Measurements from ENCODE around the gene MFSD1. TPM values are rescaled to one million over a fixed set of nuclear protein-coding genes. Genes with fewer than 3 reads are reported as not detected.

Gene MFSD1
- total RNA-seq, 1 donor from 2014 or later = 26.6 TPM

- Mint-ChIP-seq H3K36me3 (ENCODE audit: unreplicated experiment) (no peaks in the 10 kb centered on the region), H3K4me3 (ENCODE audit: unreplicated experiment) (no peak overlapping the region), H3K4me1 (ENCODE audit: low read depth, unreplicated experiment) (no peaks in the 10 kb centered on the region), H3K27ac (ENCODE audit: unreplicated experiment) (no peak overlapping the region), H3K27me3 (ENCODE audit: unreplicated experiment) (peaks cover 5% of the 10 kb centered on the region), H3K9me3 (ENCODE audit: unreplicated experiment) (no peaks in the 10 kb centered on the region)
- no peak for TF ChIP-seq CTCF (IDR thresholded peaks at IDR 0.05; ENCODE audit: partially characterized antibody, unreplicated experiment)
- DNase-seq = no peak
Measured at GRCh38 chr3:158794206-158794605, 7.6 kb upstream of the MFSD1 start.

- DNase-seq = no peak
- H3K27ac Mint-ChIP-seq (ENCODE audit: unreplicated experiment) = no peak overlapping the region
- H3K4me1 Mint-ChIP-seq (ENCODE audit: low read depth, unreplicated experiment) = no peaks in the 10 kb centered on the region
- peaks cover 8% of the 10 kb centered on the region for H3K27me3 Mint-ChIP-seq (ENCODE audit: unreplicated experiment)
- no peak overlapping the region for H3K4me3 Mint-ChIP-seq (ENCODE audit: unreplicated experiment)
- H3K9me3 Mint-ChIP-seq (ENCODE audit: unreplicated experiment) = no peaks in the 10 kb centered on the region
- peak; percentile 79 for TF ChIP-seq CTCF (IDR thresholded peaks at IDR 0.05; ENCODE audit: partially characterized antibody, unreplicated experiment)
- no peaks in the 10 kb centered on the region for H3K36me3 Mint-ChIP-seq (ENCODE audit: unreplicated experiment)
Measured at GRCh38 chr3:158794936-158795518, 6.8 kb upstream of the MFSD1 start.

- no peak for TF ChIP-seq CTCF (IDR thresholded peaks at IDR 0.05; ENCODE audit: partially characterized antibody, unreplicated experiment)
- Mint-ChIP-seq H3K9me3 (ENCODE audit: unreplicated experiment) (no peaks in the 10 kb centered on the region), H3K4me3 (ENCODE audit: unreplicated experiment) (peak overlapping the region; percentile 82), H3K27ac (ENCODE audit: unreplicated experiment) (peak overlapping the region; percentile 53), H3K36me3 (ENCODE audit: unreplicated experiment) (no peaks in the 10 kb centered on the region), H3K4me1 (ENCODE audit: low read depth, unreplicated experiment) (peaks cover 7% of the 10 kb centered on the region), H3K27me3 (ENCODE audit: unreplicated experiment) (peaks cover 13% of the 10 kb centered on the region)
- DNase-seq = no peak
Measured at GRCh38 chr3:158801201-158801600, 653 bp upstream of the MFSD1 start.

- H3K4me1 Mint-ChIP-seq (ENCODE audit: low read depth, unreplicated experiment) = peaks cover 7% of the 10 kb centered on the region
- DNase-seq = no peak
- H3K27me3 Mint-ChIP-seq (ENCODE audit: unreplicated experiment) = peaks cover 13% of the 10 kb centered on the region
- H3K27ac Mint-ChIP-seq (ENCODE audit: unreplicated experiment) = no peak overlapping the region
- no peaks in the 10 kb centered on the region for H3K36me3 Mint-ChIP-seq (ENCODE audit: unreplicated experiment)
- H3K9me3 Mint-ChIP-seq (ENCODE audit: unreplicated experiment) = no peaks in the 10 kb centered on the region
- TF ChIP-seq CTCF (IDR thresholded peaks at IDR 0.05; ENCODE audit: partially characterized antibody, unreplicated experiment) = no peak
- peak overlapping the region; percentile 82 for H3K4me3 Mint-ChIP-seq (ENCODE audit: unreplicated experiment)
Measured at GRCh38 chr3:158802409-158803268, 785 bp downstream of the MFSD1 start.

- Mint-ChIP-seq H3K4me3 (ENCODE audit: unreplicated experiment) (no peak overlapping the region), H3K36me3 (ENCODE audit: unreplicated experiment) (no peaks in the 10 kb centered on the region), H3K27me3 (ENCODE audit: unreplicated experiment) (peaks cover 8% of the 10 kb centered on the region), H3K4me1 (ENCODE audit: low read depth, unreplicated experiment) (peaks cover 7% of the 10 kb centered on the region), H3K27ac (ENCODE audit: unreplicated experiment) (no peak overlapping the region), H3K9me3 (ENCODE audit: unreplicated experiment) (no peaks in the 10 kb centered on the region)
- DNase-seq = no peak
- TF ChIP-seq CTCF (IDR thresholded peaks at IDR 0.05; ENCODE audit: partially characterized antibody, unreplicated experiment) = no peak
Measured at GRCh38 chr3:158804441-158804840, 2.6 kb downstream of the MFSD1 start.
